GM12865 (cell line): ENCODE data around the gene FAM20C.

Experiments used
- DNase-seq: peaks from one replicate; pipeline ENCODE4 v3.0.0; 2010; ENCODE audit warnings: low read depth
- H3K4me3 ChIP-seq: 2 replicates; pipeline ENCODE4 v1.5.1; 2011; ENCODE audit warnings: mild to moderate bottlenecking, low read depth, low read length, control low read depth
- CTCF ChIP-seq: IDR thresholded peaks from 2 replicates; pipeline ENCODE4 v1.5.1; 2011; ENCODE audit warnings: low read length, control low read depth, low read depth, inconsistent platforms; ENCODE audit not compliant: insufficient read depth; ENCODE audit errors: missing control alignments

FAM20C gene

DNA sequence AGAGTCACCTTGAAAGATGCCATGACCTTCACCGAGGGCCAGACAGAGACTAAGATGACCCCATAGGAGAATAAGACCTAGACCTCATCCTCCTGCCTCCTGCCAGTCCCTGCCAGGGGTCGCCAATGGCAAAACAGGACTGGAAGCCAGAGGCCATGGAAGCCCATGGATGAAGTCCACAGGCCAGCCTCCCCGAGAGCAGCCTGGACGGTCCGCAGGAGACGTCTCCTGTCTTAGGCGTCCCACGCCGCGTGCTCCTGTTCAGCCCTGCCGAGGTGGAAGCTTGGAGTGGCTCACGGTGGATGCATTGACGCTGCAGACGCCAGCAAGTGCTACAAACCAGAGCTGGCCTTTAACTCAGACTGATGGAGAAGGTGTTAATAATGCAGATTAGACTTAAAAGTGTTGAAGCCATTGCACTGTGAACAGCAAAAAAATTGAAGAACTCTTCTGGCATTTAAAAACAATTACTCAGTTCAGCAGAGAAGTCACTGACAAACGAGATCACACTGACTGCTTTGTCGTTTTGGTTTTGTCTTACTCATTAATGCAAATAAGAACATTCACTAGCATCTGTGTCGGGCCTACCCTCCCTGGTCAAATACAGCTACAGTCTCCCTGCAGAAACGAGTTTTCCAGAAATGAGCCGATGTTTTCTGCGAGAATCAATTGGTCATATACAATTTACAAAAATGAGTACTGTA is 38.1 kb upstream of the FAM20C start:
- no peak for DNase-seq
- no peak for TF ChIP-seq CTCF
- H3K4me3 ChIP-seq: no peak overlapping the region

- DNase-seq: no peak
- H3K4me3 ChIP-seq: no peak overlapping the region
- TF ChIP-seq CTCF: no peak
Observed at GRCh38 chr7:155469-155900, 36.9 kb upstream of the FAM20C start.

DNA sequence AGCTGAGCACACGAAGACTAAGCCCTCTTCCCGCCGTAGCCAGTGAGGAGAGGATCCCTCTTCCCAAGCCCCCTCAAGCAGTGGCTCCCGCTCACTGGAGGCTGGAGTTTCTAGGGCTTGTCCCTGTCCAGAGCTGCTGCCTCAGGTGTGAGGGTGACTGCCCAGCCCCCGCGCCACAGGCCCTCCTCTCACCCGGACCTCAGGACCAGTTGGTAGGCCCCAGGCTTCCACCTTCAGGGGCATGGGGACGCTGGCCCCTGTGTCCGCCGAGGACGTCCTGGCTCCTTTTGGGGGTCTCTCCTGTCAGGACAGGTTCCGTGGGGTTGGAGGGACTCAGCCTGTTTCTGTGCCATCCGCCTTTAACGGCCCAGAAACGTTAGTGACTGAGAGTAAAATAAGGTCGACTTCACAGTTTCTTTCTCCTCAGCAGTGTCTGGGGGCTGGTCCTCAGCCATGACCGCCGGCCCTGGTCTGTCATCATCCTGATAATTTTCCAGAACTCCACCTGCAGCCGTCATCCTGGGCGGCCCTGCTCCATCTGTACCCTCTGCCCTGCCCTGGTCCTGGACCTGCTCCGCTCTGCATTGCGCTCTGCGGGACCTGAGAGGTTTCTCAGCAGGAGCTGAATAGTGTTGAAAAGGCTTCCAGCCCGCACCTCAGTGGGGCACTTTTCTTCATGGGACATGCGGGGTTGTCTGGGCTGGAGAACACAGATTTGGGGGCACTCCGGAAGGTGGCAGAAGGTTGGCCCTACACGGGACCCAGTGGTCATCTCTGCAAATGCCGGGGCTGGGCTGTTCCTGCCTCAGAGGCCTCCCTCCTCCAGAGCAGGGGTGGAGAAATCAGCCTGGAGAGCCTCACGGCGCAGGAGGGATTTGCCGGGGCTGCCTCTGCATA is 36.0 kb upstream of the FAM20C start:
- no peak overlapping the region for H3K4me3 ChIP-seq
- DNase-seq: no peak
- TF ChIP-seq CTCF: no peak

- no peak for TF ChIP-seq CTCF
- no peak for DNase-seq
- no peak overlapping the region for H3K4me3 ChIP-seq
Observed at GRCh38 chr7:157008-157310, 35.4 kb upstream of the FAM20C start.

DNA sequence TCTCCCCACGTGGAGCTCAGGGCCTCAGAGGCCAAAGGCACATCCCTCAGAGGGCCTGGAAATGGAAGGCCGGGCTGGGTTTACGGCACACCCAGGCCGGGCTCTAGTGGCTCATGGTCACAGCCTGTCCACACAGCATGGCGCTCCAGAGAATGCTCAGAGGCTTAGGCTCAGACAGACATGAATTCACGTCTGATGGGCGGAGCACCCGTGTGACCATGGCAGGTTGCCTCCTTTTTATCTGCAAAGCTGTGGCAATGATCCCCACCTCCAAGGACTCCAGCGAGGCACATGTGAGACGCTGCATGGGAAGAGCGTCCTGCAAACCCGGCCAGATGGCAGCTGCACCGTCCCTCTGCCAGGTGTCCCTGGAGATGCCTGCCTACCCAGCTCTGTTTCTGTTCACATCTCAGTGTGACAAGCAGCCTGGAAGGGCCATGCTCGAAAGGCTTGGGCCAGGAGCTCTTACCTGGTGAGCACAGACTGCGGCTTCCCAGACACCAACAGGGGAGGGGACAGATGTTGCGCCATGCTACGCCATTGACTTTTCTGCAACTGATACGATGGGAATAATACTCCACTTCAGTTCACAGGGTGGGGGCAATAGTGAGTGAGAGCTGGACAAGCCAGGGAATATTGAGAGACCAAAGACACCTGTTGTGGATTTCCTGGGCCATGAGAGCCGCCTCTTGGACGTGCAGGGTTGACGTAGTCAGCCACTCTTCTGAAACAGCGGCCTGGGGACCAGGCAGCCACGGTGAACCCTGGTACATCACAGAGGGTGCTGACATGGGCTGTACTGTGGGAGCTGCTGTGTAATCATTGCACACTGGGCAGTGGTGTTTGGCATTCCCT is 34.4 kb upstream of the FAM20C start:
- no peak for DNase-seq
- no peak overlapping the region for H3K4me3 ChIP-seq
- TF ChIP-seq CTCF: no peak

GRCh38 chr7:158771-159170 is 33.6 kb upstream of the FAM20C start:
- no peak for TF ChIP-seq CTCF

More at GRCh38 chr7:158771-159170, 33.6 kb upstream of the FAM20C start:
- DNase-seq: no peak
- no peak overlapping the region for H3K4me3 ChIP-seq
